Measurements from ENCODE around the gene NUF2. TPM values are rescaled to one million over a fixed set of nuclear protein-coding genes. Genes with fewer than 3 reads are reported as not detected.
"Not testable (repeated sequence)": the region's sequence is repeated elsewhere in the genome, so short reads cannot be mapped to it uniquely, and the experiment has no call there.

Gene NUF2
- total RNA-seq, 1 donor from 2014 or later, result 1.3 TPM

DNA sequence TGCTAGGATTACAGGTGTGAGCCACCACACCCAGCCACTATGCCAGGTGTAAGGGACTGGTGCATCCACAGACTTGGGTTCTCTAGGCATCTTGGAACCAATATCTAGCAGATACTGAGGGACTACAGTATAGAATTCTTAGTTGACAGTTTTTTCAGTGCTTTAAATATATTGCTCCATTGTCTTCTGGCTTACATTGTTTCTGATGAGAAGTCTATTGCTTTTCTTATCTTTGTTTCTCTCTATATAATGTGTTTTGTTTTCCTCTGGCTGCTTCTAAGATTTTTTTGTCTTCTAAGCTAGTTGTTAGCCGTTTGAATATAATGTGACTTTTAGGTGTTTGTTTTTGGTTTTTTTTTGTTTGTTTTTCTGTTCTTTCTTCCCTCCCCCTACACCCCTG, 13.5 kb downstream of the NUF2 start:
- no peak for DNase-seq (ENCODE audit: low spot score)

DNA sequence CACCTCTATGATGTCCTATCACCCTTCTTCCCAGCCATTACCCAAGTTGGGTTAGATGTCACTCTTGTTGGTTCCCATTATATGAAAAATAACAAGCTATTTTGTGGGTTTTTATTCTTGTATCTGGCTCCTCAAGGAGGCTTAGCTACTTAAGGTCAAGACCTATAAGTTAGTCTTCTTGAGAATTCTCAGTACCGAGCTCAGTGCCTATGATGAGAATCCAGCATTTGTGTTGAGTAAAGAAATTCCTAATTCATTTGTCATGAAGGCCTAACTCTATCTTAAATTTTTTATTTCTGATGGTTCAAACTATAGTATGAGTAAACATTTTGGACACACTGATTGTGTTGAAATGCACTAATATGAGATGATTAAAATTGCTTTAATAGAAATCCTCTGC, 15.9 kb downstream of the NUF2 start:
- no peak for DNase-seq (ENCODE audit: low spot score)

DNA sequence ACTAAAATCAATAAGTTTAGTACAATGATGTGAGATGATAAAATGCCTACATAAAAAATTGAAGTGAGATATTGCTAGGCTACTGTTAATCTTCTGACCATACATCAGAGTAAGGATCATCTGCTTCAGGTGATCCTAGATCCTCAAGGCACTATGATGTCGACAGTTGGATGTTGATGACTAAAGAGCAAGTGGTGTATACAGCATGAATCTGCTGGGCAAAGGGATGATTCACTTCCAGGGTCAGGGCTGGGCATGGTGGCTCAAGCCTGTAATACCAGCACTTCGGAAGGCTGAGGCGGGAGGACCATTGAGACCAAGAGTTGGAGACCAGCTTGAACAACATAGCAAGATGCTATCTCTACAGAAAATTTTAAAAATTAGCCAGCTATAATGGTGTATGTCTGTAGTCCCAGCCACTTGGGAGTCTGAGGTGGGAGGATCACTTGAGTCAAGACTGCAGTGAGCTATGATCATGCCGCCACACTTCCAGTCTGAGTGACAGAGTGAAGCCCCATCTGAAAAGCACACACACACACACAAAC, 24.6 kb downstream of the NUF2 start:
- no peak for DNase-seq (ENCODE audit: low spot score)

DNA sequence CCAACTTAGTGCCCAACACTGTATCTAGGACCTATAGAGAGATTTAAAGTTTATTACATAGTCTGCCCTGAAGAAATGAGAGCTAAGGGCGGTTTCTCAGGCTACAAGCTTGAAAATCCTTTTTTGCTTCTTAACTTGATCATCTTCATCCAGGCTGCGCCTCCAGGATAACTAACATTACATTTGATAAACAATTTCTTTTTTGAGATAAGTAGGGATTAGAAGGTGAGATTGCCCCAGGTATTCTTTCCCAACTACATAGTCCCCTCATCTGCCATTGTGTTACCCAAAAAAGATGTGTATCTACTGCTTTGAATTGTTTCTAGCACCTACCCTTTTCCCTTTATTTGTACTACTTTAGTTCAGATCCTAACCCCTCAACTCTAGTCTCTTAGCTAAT, 25.4 kb downstream of the NUF2 start:
- DNase-seq (ENCODE audit: low spot score), result no peak

DNA sequence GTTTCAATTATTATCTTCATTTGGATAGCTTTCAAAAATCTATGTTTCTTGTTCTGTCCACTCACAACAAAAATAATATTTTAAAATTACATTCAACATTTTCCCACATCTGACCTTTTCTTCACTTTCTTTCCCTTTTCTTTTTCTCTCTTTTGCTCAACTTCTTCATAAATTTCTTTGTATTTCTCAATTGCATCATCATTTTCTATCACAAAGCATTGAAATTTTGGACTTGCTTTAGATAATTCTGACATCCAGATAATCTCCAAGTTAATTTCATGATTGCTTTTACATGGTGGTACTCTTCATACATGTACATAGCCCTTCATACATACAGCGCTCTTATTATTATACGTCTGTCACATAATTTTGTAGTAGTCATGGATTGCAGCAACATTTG, 30.2 kb downstream of the NUF2 start:
- no peak for DNase-seq (ENCODE audit: low spot score)

DNA sequence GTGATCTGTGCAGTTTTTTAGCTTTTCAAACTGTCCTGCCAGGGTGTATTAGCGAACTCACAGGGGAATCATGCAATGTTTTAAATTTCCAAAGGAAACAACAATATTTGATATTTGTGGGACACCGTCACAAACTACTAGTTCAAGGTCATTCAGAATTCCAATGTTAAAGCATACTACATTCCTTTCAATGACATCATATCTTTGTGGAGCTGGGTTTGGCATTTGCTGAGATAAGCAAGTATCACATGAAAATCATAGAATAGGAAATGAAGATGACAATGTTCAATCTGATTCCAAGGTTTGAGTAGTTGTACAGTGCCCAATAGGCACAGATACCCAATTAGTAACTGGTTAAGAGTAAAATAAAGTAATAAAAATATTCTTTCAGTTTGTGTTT, 35.6 kb downstream of the NUF2 start:
- DNase-seq (ENCODE audit: low spot score), result no peak

DNA sequence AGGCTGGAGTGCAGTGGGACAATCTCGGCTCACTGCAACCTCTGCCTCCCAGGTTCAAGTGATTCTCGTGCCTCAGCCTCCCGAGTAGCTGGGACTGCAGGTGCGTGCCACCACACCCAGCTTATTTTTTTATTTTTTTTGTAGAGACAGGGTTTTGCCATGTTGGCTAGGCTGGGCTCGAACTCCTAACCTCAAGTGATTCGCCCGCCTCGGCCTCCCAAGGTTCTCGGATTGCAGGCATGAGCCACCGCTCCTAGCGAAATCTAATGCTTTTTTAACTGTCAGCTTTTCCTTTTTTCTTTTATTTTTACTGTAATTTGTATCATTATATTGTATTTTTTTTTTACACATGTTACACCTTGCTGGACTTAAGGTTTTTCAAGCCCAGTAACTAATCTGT, 36.4 kb downstream of the NUF2 start:
- DNase-seq (ENCODE audit: low spot score), result not testable (repeated sequence)

DNA sequence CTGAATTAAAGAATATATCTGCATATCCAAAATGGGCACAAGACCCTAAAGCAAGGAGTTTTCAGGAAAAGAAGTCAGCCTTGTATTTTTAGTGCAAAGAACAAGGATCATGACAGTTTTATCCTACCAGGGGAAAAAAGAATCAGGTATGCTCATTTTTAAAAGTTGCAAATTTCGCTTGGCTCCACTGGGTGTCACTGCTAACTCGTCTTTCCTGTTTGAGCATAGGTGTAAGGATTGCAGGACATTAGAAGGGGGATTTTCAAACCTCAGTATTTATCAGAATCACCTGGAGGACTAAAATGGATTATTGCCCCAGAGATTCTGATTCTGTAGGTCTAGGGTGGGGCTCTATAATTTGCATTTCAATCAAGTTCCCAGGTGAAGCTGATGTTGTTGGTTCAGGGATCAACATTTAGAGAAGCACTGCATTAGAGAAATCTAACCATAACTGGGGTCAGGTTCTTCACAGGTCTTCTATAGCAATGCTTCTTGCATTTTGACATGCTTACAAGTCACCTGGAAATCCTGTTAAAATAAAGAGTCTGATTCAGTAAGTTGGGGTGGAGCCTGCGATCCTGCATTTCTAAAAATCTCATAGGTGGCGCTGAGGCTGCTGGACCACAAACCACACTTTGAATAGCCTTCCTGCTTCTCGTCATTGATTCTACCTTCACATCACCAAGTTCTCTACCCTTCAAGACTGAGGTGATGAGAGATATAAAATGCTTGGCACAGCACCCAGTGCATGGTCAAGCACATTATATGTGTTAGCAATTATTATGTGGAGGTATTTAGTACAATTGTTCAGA, 39.6 kb downstream of the NUF2 start:
- DNase-seq (ENCODE audit: low spot score), result no peak

DNA sequence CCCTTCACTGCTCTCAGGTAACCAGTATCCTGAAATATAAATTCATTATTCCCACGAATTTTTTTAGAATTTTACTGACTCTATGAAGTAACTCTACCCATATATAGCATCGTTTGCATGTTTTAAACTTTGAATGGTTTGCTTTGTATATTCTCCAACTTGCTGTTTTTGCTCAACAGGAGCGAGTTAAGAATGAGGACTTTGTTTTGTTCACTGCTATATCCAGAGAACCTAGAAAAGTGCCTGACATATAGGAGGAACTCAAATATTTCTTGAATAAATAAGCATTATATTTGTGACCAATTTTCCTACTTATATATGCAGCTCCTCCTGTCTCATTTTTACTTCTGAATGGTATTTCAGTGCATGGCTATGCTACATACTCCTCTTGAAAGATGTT, 43.4 kb downstream of the NUF2 start:
- DNase-seq (ENCODE audit: low spot score), result no peak

DNA sequence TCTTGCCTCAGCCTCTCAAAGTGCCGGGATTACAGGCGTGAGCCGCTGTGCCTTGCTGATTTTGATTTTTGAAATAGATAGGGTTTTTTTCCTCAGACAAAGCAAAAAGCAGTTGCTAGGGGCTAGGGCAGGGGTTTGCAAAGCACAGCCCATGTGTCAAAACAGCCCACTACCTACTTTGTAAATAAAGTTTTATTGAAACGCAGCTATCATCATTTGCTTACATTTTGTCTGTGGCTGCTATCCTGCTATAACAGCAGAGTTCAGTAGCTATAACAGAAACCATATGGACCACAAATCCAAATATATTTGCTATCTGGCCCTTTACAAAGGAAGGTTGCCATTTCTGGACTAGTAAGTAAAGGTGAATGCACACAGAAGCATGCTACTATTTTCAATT, 44.8 kb downstream of the NUF2 start:
- no peak for DNase-seq (ENCODE audit: low spot score)

DNA sequence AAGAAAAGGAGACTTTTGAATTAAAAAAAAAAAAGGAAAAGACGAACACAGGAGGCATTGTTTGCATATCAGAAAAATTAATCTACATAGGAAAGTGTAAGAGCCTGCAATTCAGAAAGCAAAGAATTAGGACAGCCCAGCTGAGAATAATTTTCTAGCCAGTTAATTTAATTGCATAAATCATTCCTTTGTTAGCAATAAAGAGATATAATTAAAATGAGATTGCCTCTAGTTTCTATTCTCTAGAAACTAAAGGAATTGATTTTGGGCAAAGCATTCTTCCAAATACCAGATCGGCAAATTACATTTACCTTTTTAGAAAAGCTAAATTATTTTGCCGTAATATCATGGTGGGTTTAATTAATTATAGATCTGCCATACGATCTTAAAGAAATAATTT, 46.0 kb downstream of the NUF2 start:
- no peak for DNase-seq (ENCODE audit: low spot score)

DNA sequence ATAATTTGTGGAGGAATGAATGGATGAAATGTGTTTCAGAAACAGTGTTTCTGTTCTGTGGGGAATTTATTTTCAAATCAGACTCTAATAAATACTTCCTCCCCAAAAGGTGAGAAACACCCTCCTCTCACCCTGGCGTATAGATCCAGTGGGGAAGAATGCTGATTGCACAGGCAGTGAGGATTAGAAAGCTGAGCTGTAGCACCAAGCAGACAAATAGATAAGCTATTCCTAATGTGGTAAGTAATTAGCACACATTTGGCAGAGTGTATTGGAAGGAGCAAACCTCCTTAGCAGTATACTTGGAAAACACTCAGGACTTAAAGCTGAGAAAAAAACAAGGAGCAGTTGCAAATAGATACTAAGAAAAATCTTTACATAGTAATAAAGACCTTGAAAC, 50.8 kb downstream of the NUF2 start:
- no peak for DNase-seq (ENCODE audit: low spot score)

DNA sequence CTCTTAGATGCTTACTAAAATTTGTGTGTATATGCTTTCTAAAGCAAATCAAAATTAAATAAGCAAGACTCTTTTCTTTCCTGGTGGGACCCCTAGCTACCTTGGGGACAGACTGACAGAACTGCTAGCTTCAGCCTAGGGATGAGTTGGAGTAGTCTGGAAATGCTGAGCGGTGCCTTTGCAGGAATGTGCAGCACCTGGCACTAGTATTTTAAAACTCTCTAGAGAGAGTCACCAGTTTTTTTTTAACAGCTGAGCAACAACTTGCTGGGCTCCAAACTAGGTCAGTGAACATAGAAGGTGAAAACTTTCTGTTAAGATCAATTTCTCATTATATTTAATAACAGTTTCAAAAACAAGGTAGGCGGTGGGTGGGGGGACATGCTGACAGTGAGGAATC, 56.8 kb downstream of the NUF2 start:
- DNase-seq (ENCODE audit: low spot score), result no peak

DNA sequence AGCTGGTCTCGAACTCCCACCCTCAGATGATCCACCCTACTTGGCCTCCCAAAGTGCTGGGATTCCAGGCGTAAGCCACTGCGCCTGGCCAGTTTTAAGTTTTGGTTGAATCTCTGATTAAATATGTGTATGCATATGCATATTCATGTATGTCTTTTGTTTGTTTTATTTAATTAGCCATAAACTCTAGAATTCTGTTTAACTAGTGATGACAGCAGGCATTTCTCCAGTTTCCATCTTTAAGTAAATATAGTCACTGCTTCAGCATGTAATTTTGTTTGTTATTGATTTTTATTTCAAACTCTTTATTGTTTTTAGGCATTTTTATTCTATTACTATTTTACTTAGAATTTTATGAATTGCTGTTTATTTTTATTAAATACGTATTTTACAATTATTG, 58.0 kb downstream of the NUF2 start:
- DNase-seq (ENCODE audit: low spot score), result no peak

DNA sequence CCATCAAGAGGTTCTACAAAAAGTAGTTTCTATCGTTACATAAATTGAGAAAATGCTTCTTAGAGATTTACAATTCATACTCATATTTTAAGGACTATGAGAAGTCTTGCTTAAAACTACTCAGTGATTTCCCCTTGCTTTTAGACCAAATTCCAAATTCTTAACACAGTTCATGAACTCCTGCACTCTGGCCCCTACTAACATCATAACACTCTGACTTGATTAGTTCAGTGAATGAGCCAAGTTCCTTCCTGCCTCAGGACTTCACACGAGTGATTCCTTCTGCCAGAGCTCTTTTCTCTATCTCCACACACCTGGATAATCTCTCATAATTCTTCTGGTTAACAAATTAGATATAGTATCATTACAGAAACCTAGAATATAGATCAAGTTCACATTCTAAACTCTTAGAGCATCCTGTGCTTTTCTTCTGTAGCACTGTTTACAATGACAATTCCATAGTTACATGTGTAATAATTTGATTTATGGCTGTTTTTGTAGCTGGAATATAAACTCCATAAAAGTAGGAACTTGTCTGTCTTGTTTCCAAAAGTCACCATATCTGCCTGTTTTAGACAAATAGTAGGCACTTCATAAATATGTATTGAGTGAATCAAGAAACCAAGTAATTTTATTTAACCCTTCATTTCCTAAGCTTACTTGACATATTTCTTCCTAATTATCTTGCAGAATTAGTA, 59.9 kb downstream of the NUF2 start:
- DNase-seq (ENCODE audit: low spot score), result no peak

DNA sequence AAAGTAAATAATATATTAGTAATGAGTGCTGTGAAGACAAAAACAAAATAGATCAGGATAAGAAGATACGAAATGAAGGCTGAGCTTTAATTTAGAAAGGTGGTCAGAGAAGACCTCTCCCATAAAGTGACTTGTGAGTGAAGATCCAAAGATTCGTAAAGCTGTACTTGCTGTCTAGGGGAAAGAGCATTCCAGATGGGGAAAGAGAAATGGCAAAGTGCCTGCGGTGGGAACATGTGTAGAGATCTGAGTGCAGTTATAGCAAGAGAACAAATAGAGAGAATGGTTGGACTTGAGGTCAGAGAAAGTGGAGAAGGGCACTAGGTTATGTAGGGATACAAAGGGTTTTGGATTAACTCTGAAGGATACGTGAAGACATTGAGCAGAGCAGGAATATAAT, 60.6 kb downstream of the NUF2 start:
- DNase-seq (ENCODE audit: low spot score), result no peak

DNA sequence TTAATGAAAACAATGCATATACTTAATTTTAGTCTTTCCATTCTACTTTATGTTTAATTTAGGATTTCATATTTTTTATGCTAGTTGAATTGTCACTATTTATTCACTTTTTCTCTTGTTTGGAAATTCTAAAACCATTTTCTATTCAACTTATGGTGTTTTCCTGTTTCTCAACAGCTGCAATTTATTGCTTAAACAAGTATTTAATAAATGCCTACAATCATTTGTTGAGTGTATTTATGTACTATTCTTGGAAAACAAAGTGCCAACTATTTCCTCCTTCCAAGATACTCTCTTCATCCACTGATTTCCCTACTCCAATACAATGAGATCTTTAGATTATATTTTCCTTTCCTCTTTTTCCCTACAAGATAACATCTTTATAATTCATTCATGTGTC, 65.4 kb downstream of the NUF2 start:
- no peak for DNase-seq (ENCODE audit: low spot score)

DNA sequence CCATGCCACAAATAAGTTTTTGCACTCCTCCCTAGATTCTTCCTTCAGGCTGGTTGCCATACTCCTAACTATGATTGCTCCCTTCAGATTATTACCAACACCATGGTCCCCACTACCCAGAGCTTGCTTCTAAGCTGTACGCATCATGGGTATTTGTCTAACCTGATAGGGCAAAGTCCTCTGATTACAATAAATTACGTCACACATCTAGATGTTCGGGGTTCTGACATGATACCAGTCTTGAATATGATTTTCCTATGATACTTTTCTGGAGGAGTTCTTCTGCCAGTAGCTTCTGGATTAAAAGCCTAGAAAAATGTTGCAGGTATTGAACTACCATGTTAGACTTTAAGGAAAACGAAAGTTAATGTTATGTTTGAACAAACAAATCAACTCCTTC, 67.2 kb downstream of the NUF2 start:
- DNase-seq (ENCODE audit: low spot score), result no peak

DNA sequence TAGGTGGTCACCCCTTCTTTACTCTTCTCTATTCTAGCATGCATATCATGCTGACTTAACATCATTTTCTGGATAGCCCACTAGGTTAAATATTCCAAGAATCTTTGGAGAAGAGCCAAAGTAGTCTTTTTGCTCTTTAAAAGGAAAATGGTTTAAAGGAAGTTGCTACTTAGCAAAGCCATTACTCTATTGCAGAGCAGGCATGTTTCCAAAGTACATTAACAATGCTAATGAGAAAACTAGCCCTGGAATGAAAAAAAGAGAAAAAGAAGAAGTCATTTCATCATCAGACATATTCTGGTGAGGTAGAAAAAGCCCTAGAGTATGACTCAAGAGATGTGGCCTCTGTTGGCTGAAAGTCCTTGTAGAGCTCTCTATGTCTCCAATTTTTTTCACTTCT, 74.0 kb downstream of the NUF2 start:
- DNase-seq (ENCODE audit: low spot score), result no peak

DNA sequence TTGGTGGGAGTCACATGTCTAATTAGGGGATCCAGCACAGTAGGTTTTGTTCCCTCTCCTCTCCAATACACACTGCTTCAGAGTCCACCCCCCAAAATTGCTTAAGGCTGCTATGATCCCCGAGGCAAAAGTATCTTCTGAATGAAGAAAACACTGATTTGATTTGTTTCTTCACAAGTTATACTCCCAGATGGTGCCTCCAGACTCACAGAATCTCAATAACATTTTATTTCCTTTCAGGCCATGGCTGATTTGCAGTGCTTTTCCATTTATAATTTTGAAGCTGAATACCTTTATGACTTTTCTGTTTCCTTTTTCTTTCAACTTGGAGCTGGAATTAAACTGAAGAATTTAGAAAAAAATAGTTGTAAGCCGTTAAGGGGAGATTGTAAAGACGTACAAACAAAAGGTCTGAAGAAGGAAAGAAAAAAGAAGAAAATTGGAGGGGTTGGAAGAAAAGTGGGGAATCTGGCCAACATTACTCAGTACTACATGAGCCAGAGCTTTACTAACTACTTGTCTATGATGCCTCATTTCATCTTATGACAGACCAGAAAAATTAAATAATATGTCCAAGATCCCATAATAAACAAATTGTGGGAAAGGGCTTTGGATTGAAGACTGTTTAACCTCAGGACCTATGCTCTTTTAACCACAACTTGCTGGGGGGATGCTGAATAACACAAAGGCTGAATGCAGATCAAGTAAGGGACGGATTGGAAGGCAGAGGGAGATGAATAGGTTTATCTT, 75.9 kb downstream of the NUF2 start:
- DNase-seq (ENCODE audit: low spot score), result no peak

DNA sequence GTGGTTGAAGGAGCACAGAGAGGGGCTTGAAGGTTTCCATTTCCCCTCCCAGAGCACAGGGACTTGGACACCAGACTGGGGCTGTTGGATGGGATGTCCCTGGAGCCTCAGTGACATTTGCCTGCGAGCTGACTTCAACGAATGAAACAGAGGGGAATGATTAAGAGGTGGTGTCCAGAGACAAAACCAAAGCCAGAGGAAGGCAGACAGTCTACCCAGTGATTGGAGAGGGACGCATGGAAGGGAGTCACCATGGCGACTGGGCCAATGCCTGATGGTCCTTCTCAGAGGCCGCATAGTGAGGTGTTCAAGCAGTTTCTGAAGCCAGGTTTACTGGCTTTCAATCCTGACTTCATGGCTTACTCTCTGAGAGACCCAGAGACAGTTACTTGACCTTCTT, 77.2 kb downstream of the NUF2 start:
- no peak for DNase-seq (ENCODE audit: low spot score)

DNA sequence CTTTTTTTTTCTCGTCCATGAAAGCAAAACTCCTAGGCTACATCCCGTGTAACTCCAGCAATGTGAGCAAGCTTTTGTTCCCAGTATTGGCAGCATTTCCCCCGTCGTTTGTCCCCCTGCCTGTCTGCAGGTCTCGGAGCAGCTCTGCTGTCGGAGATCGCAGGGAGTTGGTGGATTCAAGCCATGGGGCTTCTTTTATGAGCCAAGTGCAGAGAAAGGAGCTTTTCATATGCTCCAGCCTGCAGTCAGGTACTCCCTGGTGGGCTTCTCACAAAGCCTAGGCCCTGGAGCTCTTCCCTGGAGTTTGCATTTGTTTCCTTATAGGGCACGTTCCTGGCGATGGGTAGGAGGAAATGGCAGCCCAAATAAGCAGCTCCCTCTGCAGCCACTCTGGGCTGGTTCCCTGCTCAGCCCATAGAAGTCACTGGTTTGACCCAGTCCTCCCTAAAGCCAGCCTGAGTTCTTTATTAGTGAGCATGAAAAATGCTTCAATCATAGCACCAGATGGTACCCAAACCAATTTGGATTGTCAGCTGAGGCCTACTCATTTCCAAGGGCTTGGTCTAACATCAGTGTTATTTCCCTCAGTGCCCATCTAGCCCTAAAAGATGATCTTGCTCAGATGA, 78.3 kb downstream of the NUF2 start:
- no peak for DNase-seq (ENCODE audit: low spot score)
